Measurements from ENCODE around the gene PTPRR.
A peak's percentile ranks its signal among the peaks of the same experiment; 100 is the strongest.

Gene PTPRR

GRCh38 chr12:70637303-70638085, 283.0 kb downstream of the PTPRR start, which contains the start of gene PTPRB:
PTPRB (minus strand) TSS chr12:70637429; CDS start chr12:70637395, 34 bp downstream.
- no peak for DNase-seq

- no peak for DNase-seq
Measured at GRCh38 chr12:70635755-70636154, 284.8 kb downstream of the PTPRR start.

- DNase-seq = no peak
Measured at GRCh38 chr12:70628701-70629480, 291.6 kb downstream of the PTPRR start.

DNA sequence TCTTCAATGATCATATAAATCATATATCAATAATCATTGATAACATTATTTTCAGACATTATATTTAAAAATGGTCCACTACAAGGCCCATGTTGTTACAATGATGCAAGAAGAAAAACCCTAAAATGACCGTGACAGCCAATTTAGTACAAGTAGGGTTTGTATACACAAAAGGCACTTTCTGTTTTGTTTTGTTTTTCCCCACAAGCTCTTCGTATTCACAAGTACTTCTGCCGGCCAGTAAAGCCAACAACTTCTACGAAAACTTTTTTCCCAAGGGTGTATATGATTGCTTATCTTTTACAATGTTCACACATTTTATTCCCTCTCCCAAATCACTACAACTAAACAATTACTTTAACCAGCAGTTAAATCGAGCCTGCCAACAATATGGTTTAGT, 292.9 kb downstream of the PTPRR start:
- DNase-seq = no peak

GRCh38 chr12:70626180-70626579, 294.4 kb downstream of the PTPRR start:
- no peak for DNase-seq

- no peak for DNase-seq
Measured at GRCh38 chr12:70619471-70620152, 300.9 kb downstream of the PTPRR start.

- DNase-seq = no peak
Measured at GRCh38 chr12:70618371-70618770, 302.2 kb downstream of the PTPRR start.

DNA sequence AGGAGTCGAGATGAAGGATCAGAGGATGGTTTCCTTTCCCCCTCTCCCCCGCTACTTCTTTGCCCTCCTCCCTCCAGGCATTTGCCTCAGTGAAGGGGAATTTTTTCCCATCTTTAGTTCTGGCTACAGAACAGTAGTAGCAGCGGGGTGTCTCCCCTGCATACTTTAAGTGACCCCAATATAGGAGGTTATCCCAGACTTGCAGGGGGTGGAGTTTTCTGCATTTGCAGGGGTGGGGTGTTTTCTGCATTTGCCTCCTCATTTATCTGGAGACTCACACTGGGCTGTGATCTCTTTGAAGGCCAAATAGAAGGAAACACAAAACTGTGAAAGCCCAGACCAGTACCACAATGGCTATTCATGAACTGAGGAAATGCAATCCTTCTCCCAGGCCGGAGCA, 303.1 kb downstream of the PTPRR start:
- DNase-seq = no peak

- DNase-seq = no peak
Measured at GRCh38 chr12:70615174-70615866, 305.2 kb downstream of the PTPRR start.

DNA sequence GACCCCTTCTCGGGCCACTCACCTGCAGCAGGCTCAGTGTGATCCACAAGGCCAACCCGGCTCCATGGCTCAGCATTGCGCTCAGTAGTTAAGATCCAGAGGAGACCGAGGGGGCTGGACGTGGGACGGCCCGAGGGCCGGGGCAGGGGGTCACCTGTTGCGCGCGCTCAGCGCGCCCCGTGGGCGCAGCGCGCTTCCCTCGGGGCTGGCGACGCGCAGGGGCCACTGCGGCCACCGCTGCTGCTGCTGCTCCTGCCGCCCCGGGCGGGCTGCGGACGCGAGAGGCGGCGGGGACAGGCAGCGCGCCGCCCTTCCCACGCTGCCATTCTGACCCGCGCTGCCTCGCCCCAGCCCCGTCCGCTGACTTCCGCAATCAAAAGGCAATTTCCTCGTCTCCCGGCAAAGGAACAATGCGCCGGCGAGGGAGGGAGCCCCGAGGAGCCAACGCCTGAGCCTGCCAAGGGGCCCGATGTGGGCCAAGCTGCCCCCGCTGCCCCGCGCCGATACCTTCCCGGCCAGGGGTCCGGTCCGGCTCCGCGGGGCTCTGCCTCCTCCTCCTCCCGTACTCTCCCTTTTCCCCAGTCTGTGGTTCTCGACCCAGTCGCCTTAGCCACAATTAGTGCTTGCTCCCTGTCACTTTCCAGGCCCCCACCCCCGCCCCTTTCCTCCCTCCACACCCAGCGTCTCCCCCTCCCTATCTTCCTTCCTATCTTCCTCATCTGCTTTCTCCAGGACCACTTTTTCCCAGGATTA, 310.6 kb downstream of the PTPRR start:
- DNase-seq = no peak

- no peak for DNase-seq
Measured at GRCh38 chr12:70609203-70609602, 311.3 kb downstream of the PTPRR start.

GRCh38 chr12:70608184-70608583, 312.4 kb downstream of the PTPRR start:
- no peak for DNase-seq

DNA sequence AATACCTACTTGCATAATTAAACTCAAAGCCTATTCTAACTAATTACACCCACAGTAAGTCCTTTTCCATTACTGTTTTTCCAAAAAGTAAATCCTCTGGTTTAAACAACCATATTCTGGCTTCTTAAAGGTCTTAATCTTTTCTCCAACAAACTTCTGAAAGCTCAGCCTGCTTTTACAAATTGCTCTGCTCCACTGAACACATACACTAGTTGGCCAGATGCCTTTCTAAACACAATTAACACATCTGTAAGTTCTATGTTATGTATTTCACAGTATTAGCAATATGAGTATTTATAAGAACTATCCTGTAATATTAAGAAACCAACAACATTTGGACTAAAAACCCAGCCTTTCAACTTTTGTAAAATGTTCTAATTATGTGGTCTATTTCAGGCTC, 313.4 kb downstream of the PTPRR start:
- no peak for DNase-seq

- DNase-seq = no peak
Measured at GRCh38 chr12:70605976-70606375, 314.6 kb downstream of the PTPRR start.

DNA sequence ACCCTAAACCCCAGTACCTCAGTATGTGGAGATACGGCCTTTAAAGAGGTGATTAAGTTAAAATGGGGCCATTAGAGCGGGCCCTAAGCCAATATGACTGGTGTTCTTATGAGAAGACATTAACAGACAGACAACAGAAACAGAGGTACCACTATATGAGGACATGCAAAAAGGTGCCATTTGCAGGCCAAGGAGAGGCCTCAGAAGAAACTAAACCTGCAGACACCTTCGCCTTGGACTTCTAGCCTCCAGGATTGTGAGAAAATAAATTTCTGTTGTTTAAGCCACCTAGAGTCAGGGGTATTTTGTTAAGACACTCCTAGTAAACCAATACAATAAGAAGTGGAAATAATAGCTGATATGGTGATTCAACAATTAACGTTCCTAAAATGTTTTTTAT, 315.9 kb downstream of the PTPRR start:
- no peak for DNase-seq

DNA sequence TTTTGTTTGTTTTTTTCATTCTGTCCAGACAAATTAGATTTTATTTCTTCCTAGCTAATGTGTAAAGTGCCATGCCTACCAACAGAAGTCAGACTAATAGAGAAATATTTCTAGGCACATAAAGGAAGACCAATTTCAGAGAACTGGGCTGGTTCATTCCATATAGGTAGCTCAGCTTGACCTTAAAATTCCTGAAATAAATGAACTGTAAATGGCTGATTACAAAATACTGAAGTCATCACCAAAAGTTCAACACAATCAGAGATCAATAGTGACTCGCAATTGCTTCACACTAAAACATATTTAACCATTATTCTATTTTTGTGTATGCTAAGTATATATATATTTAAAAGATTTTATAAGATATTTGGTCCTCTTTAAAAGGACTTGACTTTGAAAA, 317.5 kb downstream of the PTPRR start:
- no peak for DNase-seq

DNA sequence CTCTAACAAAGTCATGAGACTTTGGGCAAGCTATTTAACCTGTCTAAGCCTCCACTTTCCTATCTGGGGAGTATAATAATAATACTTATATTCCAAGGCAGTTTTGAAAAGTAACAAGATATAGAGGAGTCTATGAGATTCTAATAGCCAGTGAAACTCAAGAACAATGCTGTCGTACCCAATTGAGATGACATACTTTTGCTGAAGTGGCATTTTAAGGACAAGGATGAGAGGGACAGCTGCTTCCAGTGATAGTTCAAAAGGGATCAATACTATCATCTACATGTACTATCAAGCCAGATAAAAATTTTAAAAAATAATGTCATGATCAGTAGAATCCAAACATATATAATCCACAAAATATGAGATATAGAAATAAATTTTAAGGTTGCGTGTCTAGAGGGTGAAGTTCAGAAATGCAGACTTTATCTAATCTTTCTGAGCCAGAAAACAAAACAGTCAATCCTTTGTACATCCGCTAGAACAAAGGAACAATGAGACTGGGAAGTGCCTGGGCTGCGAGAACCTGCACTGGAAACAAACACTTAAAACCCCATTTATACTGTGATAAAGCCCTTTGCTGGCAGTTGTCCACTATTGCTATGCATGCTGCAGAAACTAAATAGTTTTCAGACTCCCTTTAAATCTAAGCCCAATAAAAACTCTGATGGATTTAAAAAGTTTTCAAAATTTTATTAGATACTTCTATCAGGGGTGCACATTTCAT, 321.9 kb downstream of the PTPRR start:
- DNase-seq = no peak

DNA sequence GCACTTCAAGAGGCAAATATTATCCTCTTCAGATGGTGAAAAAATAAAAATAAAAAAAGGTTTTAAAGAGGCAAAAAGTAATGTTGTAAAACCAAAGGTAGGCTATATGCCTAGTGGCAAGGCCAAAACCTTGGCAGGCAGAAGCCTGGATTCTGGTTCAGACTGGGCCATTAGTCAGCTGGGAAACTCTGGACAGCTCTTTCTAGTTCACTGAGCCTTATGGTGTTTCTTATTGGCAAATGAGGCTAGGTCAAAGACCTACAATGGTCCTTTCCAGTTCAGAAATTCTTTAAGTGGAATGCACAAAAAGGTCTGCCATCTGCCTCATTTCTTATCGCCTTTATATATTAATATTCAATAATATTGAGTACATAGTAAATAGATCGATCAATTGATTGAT, 327.9 kb downstream of the PTPRR start:
- DNase-seq = no peak

GRCh38 chr12:70590549-70591226, 329.9 kb downstream of the PTPRR start:
- DNase-seq = no peak

- peak; percentile 76 for DNase-seq
Measured at GRCh38 chr12:70590051-70590450, 330.5 kb downstream of the PTPRR start.
